H1 (cell line): ENCODE results near the gene FOXO1. TPM values are rescaled to one million over a fixed set of nuclear protein-coding genes. Genes with fewer than 3 reads are reported as not detected.

Experiments used
- CTCF ChIA-PET: fragments of 300-600 bp; sonication (Branson Sonifier 250); formaldehyde crosslinking; loops from one replicate; lab custom pipeline; 2021; ENCODE audit not compliant: partially characterized antibody; lab: Charles Lee
- POLR2A ChIA-PET: fragments of 300-600 bp; sonication (Branson Sonifier 250); formaldehyde crosslinking; loops from one replicate; lab custom pipeline; 2021; ENCODE audit warnings: inconsistent platforms; ENCODE audit not compliant: partially characterized antibody; lab: Charles Lee
- DNase-seq, 2 experiments: peaks; one replicate each; pipeline versions ENCODE4 v3.0.0 to v3.0.0-alpha.2; 2010 to 2022; ENCODE audit warnings: low spot score in 2 of 2, low read depth in 1 of 2, mixed read lengths in 1 of 2
- FAIRE-seq: peaks from 2 replicates; lab custom pipeline; 2011; peaks lifted over from hg19 to GRCh38; lab: Jason Lieb, UNC
- H2AFZ ChIP-seq: 2 replicates; pipeline ENCODE4 v1.8.1; 2012; ENCODE audit warnings: low read length, inconsistent platforms
- H2AK5ac ChIP-seq: 2 replicates; pipeline ENCODE4 v1.6.1; 2013; ENCODE audit warnings: low read depth, low read length
- H2BK120ac ChIP-seq: replicated peaks from 2 replicates; pipeline ENCODE3; 2013; ENCODE audit warnings: low read depth, low read length, inconsistent platforms
- H2BK12ac ChIP-seq: 2 replicates; pipeline ENCODE4 v1.6.1; 2013; ENCODE audit warnings: low read depth, low read length
- H2BK15ac ChIP-seq: 2 replicates; pipeline ENCODE4 v1.6.1; 2013; ENCODE audit warnings: low read length
- H2BK20ac ChIP-seq: 2 replicates; pipeline ENCODE4 v1.6.1; 2013; ENCODE audit warnings: low read length
- H2BK5ac ChIP-seq: 2 replicates; pipeline ENCODE4 v1.6.1; 2013; ENCODE audit warnings: low read depth, low read length
- H3K14ac ChIP-seq: 2 replicates; pipeline ENCODE4 v1.6.1; 2013; ENCODE audit warnings: inconsistent platforms; ENCODE audit not compliant: insufficient read length
- H3K18ac ChIP-seq: 2 replicates; pipeline ENCODE4 v1.6.1; 2013; ENCODE audit warnings: low read length; ENCODE audit errors: extremely low read depth
- H3K23ac ChIP-seq: 2 replicates; pipeline ENCODE4 v1.6.1; 2013; ENCODE audit warnings: inconsistent platforms; ENCODE audit not compliant: insufficient read length
- H3K23me2 ChIP-seq: 2 replicates; pipeline ENCODE4 v1.6.1; 2013; ENCODE audit warnings: low read depth, low read length
- H3K27ac ChIP-seq: 2 replicates; pipeline ENCODE4 v1.6.1; 2011; ENCODE audit warnings: low read depth, low read length, inconsistent platforms
- H3K27me3 ChIP-seq, 4 experiments: replicated peaks in 1 of 4; 1 replicate in 1 of 4; 2 replicates in 3 of 4; pipeline versions ENCODE4 v1.6.1 to v1.8.1; 2011 to 2013; ENCODE audit warnings: low read length in 3 of 4, mild to moderate bottlenecking in 3 of 4, inconsistent platforms in 2 of 4, mixed read lengths in 2 of 4, moderate library complexity in 1 of 4; ENCODE audit not compliant: control insufficient read depth in 3 of 4, insufficient read depth in 3 of 4; ENCODE audit errors: extremely low read depth in 1 of 4
- H3K36me3 ChIP-seq, 4 experiments: 2 replicates each; pipeline versions ENCODE4 v1.6.1 to v1.8.1; 2011 to 2013; ENCODE audit warnings: mild to moderate bottlenecking in 4 of 4, low read length in 3 of 4, moderate library complexity in 2 of 4, control low read depth in 1 of 4, inconsistent platforms in 1 of 4; ENCODE audit not compliant: insufficient read depth in 4 of 4, control insufficient read depth in 2 of 4
- H3K4ac ChIP-seq: replicated peaks from 2 replicates; pipeline ENCODE3; 2013; ENCODE audit warnings: low read length, low read depth, mixed read lengths, inconsistent platforms; ENCODE audit not compliant: insufficient read length
- H3K4me1 ChIP-seq, 4 experiments: replicated peaks in 1 of 4; 1 replicate in 1 of 4; 2 replicates in 3 of 4; pipeline versions ENCODE4 v1.6.1 to v1.8.1; 2011 to 2013; ENCODE audit warnings: low read length in 3 of 4, inconsistent platforms in 2 of 4, mixed read lengths in 1 of 4; ENCODE audit not compliant: insufficient read depth in 4 of 4, control insufficient read depth in 3 of 4
- H3K4me2 ChIP-seq, 2 experiments: 2 replicates each; pipeline versions ENCODE4 v1.6.1 to v1.8.1; 2011 to 2013; ENCODE audit warnings: low read depth in 2 of 2, low read length in 2 of 2, control low read depth in 1 of 2, inconsistent platforms in 1 of 2, mild to moderate bottlenecking in 1 of 2; ENCODE audit not compliant: insufficient read depth in 1 of 2
- H3K4me3 ChIP-seq, 4 experiments: fragments of 200-600, 300-600 bp in 1 of 4; sonication (generic), shearing (Covaris generic), sonication (Bioruptor Twin) in 1 of 4; 2 replicates each; pipeline versions ENCODE4 v1.5.1 to v1.8.1; 2011 to 2016; ENCODE audit warnings: low read length in 4 of 4, low read depth in 3 of 4, control low read depth in 2 of 4, inconsistent platforms in 2 of 4, mild to moderate bottlenecking in 2 of 4, mixed read lengths in 1 of 4, moderate library complexity in 1 of 4; ENCODE audit not compliant: insufficient read depth in 2 of 4; ENCODE audit errors: extremely low read depth in 1 of 4
- H3K56ac ChIP-seq: replicated peaks from 2 replicates; pipeline ENCODE3; 2013; ENCODE audit warnings: low read depth, mild to moderate bottlenecking, mixed read lengths, low read length, inconsistent platforms; ENCODE audit not compliant: insufficient read length
- H3K79me1 ChIP-seq: 2 replicates; pipeline ENCODE4 v1.6.1; 2013; ENCODE audit warnings: low read depth, low read length, control low read depth
- H3K79me2 ChIP-seq, 2 experiments: 2 replicates each; pipeline versions ENCODE4 v1.6.1 to v1.8.1; 2012 to 2013; ENCODE audit warnings: low read length in 2 of 2, mild to moderate bottlenecking in 2 of 2, inconsistent platforms in 1 of 2; ENCODE audit not compliant: insufficient read depth in 2 of 2, control insufficient read depth in 1 of 2
- H3K9ac ChIP-seq, 4 experiments: replicated peaks in 1 of 4; 1 replicate in 1 of 4; 2 replicates in 3 of 4; pipeline versions ENCODE4 v1.6.1 to v1.8.1; 2011 to 2013; ENCODE audit warnings: low read depth in 3 of 4, low read length in 3 of 4, control low read depth in 2 of 4, mild to moderate bottlenecking in 2 of 4, moderate library complexity in 2 of 4, inconsistent platforms in 1 of 4; ENCODE audit errors: extremely low read depth in 1 of 4
- H3K9me3 ChIP-seq, 2 experiments: 2 replicates each; pipeline versions ENCODE4 v1.6.1 to v1.8.1; 2012 to 2013; ENCODE audit warnings: mild to moderate bottlenecking in 2 of 2, moderate library complexity in 2 of 2, control low read depth in 1 of 2, inconsistent platforms in 1 of 2, low read depth in 1 of 2, low read length in 1 of 2, mixed read lengths in 1 of 2; ENCODE audit not compliant: insufficient read depth in 2 of 2
- H4K20me1 ChIP-seq, 2 experiments: replicated peaks in 1 of 2; 2 replicates each; pipeline versions ENCODE3 to v1.8.1; 2011 to 2013; ENCODE audit warnings: inconsistent platforms in 2 of 2, low read length in 2 of 2, mild to moderate bottlenecking in 1 of 2; ENCODE audit not compliant: insufficient read depth in 2 of 2, control insufficient read depth in 1 of 2
- H4K5ac ChIP-seq: 2 replicates; pipeline ENCODE4 v1.6.1; 2013; ENCODE audit warnings: low read length, low read depth, mixed read lengths, inconsistent platforms; ENCODE audit not compliant: insufficient read length
- H4K8ac ChIP-seq: 2 replicates; pipeline ENCODE4 v1.8.0; 2013; ENCODE audit warnings: mild to moderate bottlenecking, moderate library complexity, low read length, inconsistent platforms; ENCODE audit not compliant: insufficient read depth; ENCODE audit errors: extremely low read depth
- H4K91ac ChIP-seq: replicated peaks from 2 replicates; pipeline ENCODE3; 2013; ENCODE audit warnings: low read length, mixed read lengths, inconsistent platforms; ENCODE audit not compliant: insufficient read length
- CBX5 ChIP-seq: fragments of 300-800, 300-1000 bp; sonication (generic); IDR thresholded peaks from 2 replicates; pipeline ENCODE4 v1.7.1; 2016; ENCODE audit warnings: antibody characterized with exemption, low read length, low read depth
- CHD1 ChIP-seq: IDR thresholded peaks from 2 replicates; pipeline ENCODE4 v1.6.1; 2012; ENCODE audit warnings: low read depth, low read length, improper control_type of control experiment
- HDAC6 ChIP-seq: IDR thresholded peaks from one replicate; pipeline ENCODE4 v1.7.1; 2012; ENCODE audit warnings: low read depth, mild to moderate bottlenecking, inconsistent platforms, low read length, moderate library complexity
- JUND ChIP-seq: IDR thresholded peaks from 2 replicates; pipeline ENCODE4 v1.6.1; 2011; ENCODE audit warnings: mild to moderate bottlenecking, improper control_type of control experiment, low read length
- POLR2A ChIP-seq, 2 experiments: IDR thresholded peaks; 1 replicate in 1 of 2; 2 replicates in 1 of 2; pipeline ENCODE4 v1.6.1; 2011; ENCODE audit warnings: low read depth in 2 of 2, low read length in 2 of 2, mild to moderate bottlenecking in 2 of 2; ENCODE audit errors: control extremely low read depth in 1 of 2
- SAP30 ChIP-seq: fragments of 300-600 bp; sonication (generic); IDR thresholded peaks from 2 replicates; pipeline ENCODE4 v1.7.1; 2012; ENCODE audit warnings: low read length, moderate library complexity, mild to moderate bottlenecking, inconsistent platforms; ENCODE audit not compliant: insufficient read depth, insufficient replicate concordance
- SIRT6 ChIP-seq: IDR thresholded peaks from one replicate; pipeline ENCODE4 v1.7.1; 2012; ENCODE audit warnings: low read length, inconsistent platforms
- SRF ChIP-seq: IDR thresholded peaks from 2 replicates; pipeline ENCODE4 v1.6.1; 2011; ENCODE audit warnings: mild to moderate bottlenecking, low read depth, low read length, moderate library complexity
- TAF7 ChIP-seq: optimal IDR thresholded peaks from 2 replicates; pipeline ENCODE3; 2011; ENCODE audit warnings: low read depth, mild to moderate bottlenecking, inconsistent platforms, low read length, moderate library complexity, borderline replicate concordance
- TCF12 ChIP-seq: IDR thresholded peaks from 2 replicates; pipeline ENCODE4 v1.6.1; 2011; ENCODE audit warnings: low read depth, mild to moderate bottlenecking, low read length
- WGBS, 2 experiments: shearing (Covaris generic) in 1 of 2; methylation state at CpG; one replicate each; pipeline versions ENCODE4 v1.1.6 to v1.1.7; 2013 to 2015; ENCODE audit warnings: low lambda C conversion rate in 2 of 2, mixed read lengths in 2 of 2, inconsistent platforms in 1 of 2, low coverage in 1 of 2, missing lambda C conversion rate in 1 of 2; ENCODE audit not compliant: insufficient replicate concordance in 2 of 2, insufficient coverage in 1 of 2, insufficient read length in 1 of 2; ENCODE audit errors: extremely low coverage in 1 of 2, missing lambda C conversion rate in 1 of 2; 5-methylcytosine and 5-hydroxymethylcytosine counted together
- polyA plus RNA-seq, 7 experiments: library from polyadenylated mRNA; depleted of rRNA in 3 of 7; stranded (reverse) in 5 of 7; unstranded in 2 of 7; fragments of >200 nt in 5 of 7; fragments of 200-250 nt in 2 of 7; gene quantifications; 1 replicate in 5 of 7; 2 replicates in 1 of 7; 4 replicates in 1 of 7; pipeline versions ENCODE4 v1.2.1 to v1.2.3, GENCODE V29; 2011 to 2013; ENCODE audit warnings: missing spikeins in 2 of 7, mixed read lengths in 2 of 7
- total RNA-seq: library from RNA; stranded (reverse); fragmentation: NEBNext Ultra II Directional; extraction: Animal tissue kit (Norgen Biotek cat#: 25700); gene quantifications from 2 replicates; pipeline ENCODE4 v1.2.1, GENCODE V29; 2021

Gene FOXO1
- total and polyA plus RNA-seq, 2 of the 8 experiments (the other 6 are each of a cell fraction or from before 2014, with no cell fraction given): 35.3 to 56.9 TPM

GRCh38 chr13:40558656-40559055 lies 107.8 kb downstream of the FOXO1 start:
- no peak overlapping the region for H3K4me3 ChIP-seq
- H3K14ac ChIP-seq: no peak overlapping the region
- no peak overlapping the region for H2BK15ac ChIP-seq
- H3K23me2 ChIP-seq: no peaks in the 10 kb centered on the region
- DNase-seq: no peak
- H3K4me1 ChIP-seq: peaks cover 0 to 7% (median 3%) of the 10 kb centered on the region in 4 experiments; a peak in 4 of 7 replicates
- CTCF ChIA-PET: interaction anchor here (1.0 to 1.2 kb wide), 2 partner anchors 72 to 124 kb away, joined by 3 read pairs; no protein-coding TSS in a partner anchor
- POLR2A ChIA-PET: no interaction called here
- H3K36me3 ChIP-seq: peaks cover 5 to 29% (median 17%) of the 10 kb centered on the region in 4 experiments; a peak in 7 of 8 replicates
- no peak overlapping the region for H3K4me2 ChIP-seq
- H3K79me1 ChIP-seq: peaks cover 17% of the 10 kb centered on the region; the same call in 1 of the 2 replicates
- H3K9ac ChIP-seq: no peak overlapping the region
- no peak overlapping the region for H2BK5ac ChIP-seq
- peaks cover 15 to 28% of the 10 kb centered on the region in 2 experiments for H4K20me1 ChIP-seq
- FAIRE-seq: no peak
- no peak overlapping the region for H4K5ac ChIP-seq
- no peak overlapping the region for H3K23ac ChIP-seq
- no peak overlapping the region for H3K56ac ChIP-seq
- no peak overlapping the region for H2BK120ac ChIP-seq
- H3K27ac ChIP-seq: no peak overlapping the region
- no peak overlapping the region for H3K4ac ChIP-seq
- no peak overlapping the region for H2BK12ac ChIP-seq
- no peak overlapping the region for H2AFZ ChIP-seq
- no peaks in the 10 kb centered on the region for H3K9me3 ChIP-seq
- WGBS, 2 experiments: 100% methylated on average over 1 of the region's 1 CpG; no CpG with 5 or more reads in 1 of the 2 experiments
- no peak overlapping the region for H3K18ac ChIP-seq
- H4K8ac ChIP-seq: no peak overlapping the region
- H3K79me2 ChIP-seq: peaks cover 0 to 98% of the 10 kb centered on the region in 2 experiments
- no peak overlapping the region for H2AK5ac ChIP-seq
- H3K27me3 ChIP-seq: no peaks in the 10 kb centered on the region
- H4K91ac ChIP-seq: no peak overlapping the region
- no peak overlapping the region for H2BK20ac ChIP-seq
- TF ChIP-seq JUND (no peak), HDAC6 (no peak), CHD1 (no peak), POLR2A (IDR thresholded peaks at IDR 0.05; ENCODE audit: control extremely low read depth in 1 of 2, low read depth in 2 of 2, low read length in 2 of 2) (no peak), TCF12 (no peak), SIRT6 (no peak), SRF (no peak), TAF7 (no peak), SAP30 (no peak), CBX5 (no peak)
